ENCODE results near the gene NPIPB6. TPM values are rescaled to one million over a fixed set of nuclear protein-coding genes. Genes with fewer than 3 reads are reported as not detected.

Gene NPIPB6
- total and polyA plus RNA-seq, 7 donors = 0.60 to 4.1 (median 2.1) TPM; not detected in 2

DNA sequence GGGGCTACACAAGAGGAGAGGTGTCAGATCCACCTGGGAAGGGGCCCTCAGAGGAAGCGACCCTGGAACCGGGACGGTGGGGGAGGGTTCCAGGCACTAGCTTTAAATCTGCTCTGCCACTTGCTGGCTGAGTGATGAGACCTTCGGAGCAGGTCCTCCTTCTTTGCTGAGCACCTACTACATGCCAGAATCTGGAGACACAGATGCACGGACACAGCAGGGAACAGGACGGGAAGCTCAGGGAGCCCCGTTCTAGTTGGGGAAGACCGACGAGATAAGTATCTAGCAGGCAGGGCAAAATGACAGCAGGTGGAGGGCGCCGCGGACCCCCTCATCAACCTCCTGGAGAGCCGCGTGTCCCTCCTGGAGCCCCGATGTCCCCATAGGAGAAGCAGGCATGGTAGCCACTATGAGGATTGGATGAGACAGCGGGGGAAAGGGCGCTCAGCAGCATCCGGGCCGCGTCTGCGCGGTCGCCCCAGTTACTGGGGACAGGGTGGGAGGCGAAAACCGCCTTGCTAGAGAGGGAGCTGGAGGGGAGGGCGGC, 43.8 kb downstream of the NPIPB6 start:
- H3K27me3 ChIP-seq = no peaks in the 10 kb centered on the region

DNA sequence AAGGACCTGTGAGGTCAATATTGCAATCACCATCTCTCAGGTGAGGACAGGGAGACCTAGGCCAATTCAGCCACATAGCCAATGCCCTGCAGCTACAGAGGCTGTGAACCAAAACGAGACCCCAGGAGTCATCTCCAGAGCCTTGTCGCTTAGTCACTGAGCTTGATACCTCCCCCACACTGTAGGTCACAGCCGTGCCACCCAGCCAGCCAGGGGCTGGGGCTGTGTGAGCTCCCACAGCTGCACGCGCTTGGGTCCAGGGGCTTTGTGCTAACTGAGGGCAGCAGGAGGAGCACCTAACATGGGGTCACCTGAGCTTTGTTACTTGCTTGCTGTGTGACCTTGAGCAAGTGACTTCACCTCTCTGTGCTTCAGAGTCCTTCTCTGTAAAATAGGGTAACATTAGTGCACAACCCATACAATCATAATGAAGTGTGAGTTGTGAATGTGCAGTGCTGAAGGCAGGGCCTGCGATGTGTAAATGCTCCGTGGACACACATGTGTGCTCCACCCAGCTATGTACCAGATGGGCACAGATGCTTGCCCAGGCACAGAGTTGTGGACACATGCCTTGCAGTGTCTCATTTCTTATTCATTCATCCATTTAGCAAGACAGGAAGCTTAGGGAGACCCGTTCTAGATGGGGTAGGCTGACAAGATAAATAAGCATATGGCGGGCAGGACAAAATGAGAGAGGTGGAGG, 45.1 kb downstream of the NPIPB6 start:
- no peaks in the 10 kb centered on the region for H3K36me3 ChIP-seq
- no peaks in the 10 kb centered on the region for H3K27me3 ChIP-seq
- 86 to 87% methylated on average over 9 of the region's 9 CpGs for WGBS, 2 donors
- peaks cover 0 to 3% (median 0%) of the 10 kb centered on the region in 4 donors for H3K4me1 ChIP-seq
- DNase-seq = no peak
- H3K9me3 ChIP-seq = no peaks in the 10 kb centered on the region
- TF ChIP-seq POLR2A (IDR thresholded peaks at IDR 0.05) (no peak), EP300 (IDR thresholded peaks at IDR 0.05) (no peak), POLR2AphosphoS5 (IDR thresholded peaks at IDR 0.05) (no peak)
- TF ChIP-seq, protein P1, sequence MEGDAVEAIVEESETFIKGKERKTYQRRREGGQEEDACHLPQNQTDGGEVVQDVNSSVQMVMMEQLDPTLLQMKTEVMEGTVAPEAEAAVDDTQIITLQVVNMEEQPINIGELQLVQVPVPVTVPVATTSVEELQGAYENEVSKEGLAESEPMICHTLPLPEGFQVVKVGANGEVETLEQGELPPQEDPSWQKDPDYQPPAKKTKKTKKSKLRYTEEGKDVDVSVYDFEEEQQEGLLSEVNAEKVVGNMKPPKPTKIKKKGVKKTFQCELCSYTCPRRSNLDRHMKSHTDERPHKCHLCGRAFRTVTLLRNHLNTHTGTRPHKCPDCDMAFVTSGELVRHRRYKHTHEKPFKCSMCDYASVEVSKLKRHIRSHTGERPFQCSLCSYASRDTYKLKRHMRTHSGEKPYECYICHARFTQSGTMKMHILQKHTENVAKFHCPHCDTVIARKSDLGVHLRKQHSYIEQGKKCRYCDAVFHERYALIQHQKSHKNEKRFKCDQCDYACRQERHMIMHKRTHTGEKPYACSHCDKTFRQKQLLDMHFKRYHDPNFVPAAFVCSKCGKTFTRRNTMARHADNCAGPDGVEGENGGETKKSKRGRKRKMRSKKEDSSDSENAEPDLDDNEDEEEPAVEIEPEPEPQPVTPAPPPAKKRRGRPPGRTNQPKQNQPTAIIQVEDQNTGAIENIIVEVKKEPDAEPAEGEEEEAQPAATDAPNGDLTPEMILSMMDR (IDR thresholded peaks at IDR 0.05) = no peak
- no peak overlapping the region for H3K27ac ChIP-seq
- intact Hi-C loops (cut with DNase I) = no loop called here
- no peak overlapping the region for H3K4me3 ChIP-seq

More for the DNA sequence above, 43.8 kb downstream of the NPIPB6 start:
- intact Hi-C loops (cut with DNase I) = no loop called here
- no peaks in the 10 kb centered on the region for H3K9me3 ChIP-seq
- WGBS, 2 donors = 96% methylated on average over 26 of the region's 26 CpGs
- DNase-seq = no peak
- no peak overlapping the region for H3K27ac ChIP-seq
- H3K36me3 ChIP-seq = no peaks in the 10 kb centered on the region
- no peak overlapping the region for H3K4me3 ChIP-seq
- TF ChIP-seq POLR2AphosphoS5 (IDR thresholded peaks at IDR 0.05) = no peak
- TF ChIP-seq EP300 (IDR thresholded peaks at IDR 0.05) = no peak
- no peak for TF ChIP-seq POLR2A (IDR thresholded peaks at IDR 0.05)
- TF ChIP-seq, protein P1 (IDR thresholded peaks at IDR 0.05) = no peak
- peaks cover 0 to 3% (median 0%) of the 10 kb centered on the region in 4 donors for H3K4me1 ChIP-seq

DNA sequence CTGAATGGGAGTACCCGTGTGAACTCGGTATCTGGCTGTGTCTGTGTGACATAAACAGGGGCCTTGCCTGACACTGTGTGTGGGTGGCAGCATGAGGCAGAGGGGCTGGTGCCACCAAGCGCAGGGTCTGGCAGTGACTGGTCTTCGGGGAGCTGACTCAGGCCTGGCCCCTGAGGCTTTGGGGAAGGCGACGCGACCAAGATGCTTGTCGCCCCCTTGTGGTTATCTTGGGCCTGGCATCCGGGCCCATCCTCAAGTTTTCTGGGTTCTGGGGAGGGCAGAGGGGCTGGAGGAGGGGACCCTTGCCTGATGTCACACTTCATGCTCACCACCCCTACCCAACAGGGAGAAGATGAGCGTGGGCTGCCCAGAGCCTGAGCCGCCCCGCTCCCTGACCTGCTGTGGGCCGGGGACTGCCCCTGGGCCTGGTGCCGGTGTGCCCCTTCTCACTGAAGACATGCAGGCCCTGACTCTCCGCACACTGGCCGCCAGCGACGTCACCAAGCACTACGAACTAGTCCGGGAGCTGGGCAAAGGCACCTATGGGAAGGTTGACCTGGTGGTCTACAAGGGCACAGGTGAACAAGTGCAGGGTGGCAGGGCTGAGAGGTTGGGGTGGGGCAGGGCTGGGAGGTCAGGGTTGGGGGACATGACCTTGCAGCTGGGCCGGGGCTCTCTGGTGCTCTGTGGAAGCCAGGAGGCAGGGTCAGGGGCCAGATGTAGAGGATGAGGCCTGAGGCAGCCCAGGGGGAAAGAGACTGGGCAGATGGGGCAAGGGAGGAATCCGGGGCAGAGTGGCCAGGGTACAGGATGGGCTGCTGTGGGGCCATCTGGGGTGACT, 46.0 kb downstream of the NPIPB6 start:
- Histone ChIP-seq H3K4me3 (no peak overlapping the region), H3K9me3 (no peaks in the 10 kb centered on the region), H3K36me3 (no peaks in the 10 kb centered on the region), H3K27me3 (no peaks in the 10 kb centered on the region), H3K27ac (no peak overlapping the region), H3K4me1 (peaks cover 0 to 3% (median 0%) of the 10 kb centered on the region in 4 donors)
- 53 to 57% methylated on average over 22 of the region's 22 CpGs for WGBS, 2 donors
- no peak for DNase-seq
- TF ChIP-seq POLR2A (IDR thresholded peaks at IDR 0.05) = no peak
- TF ChIP-seq, protein P1 (IDR thresholded peaks at IDR 0.05) = peak in 3 of 4 experiments; percentile 50 to 88 (median 55)
- intact Hi-C loops (cut with DNase I) = loop anchor here (1.0 kb wide), 1 partner anchor 40 kb away; no protein-coding TSS in a partner anchor

DNA sequence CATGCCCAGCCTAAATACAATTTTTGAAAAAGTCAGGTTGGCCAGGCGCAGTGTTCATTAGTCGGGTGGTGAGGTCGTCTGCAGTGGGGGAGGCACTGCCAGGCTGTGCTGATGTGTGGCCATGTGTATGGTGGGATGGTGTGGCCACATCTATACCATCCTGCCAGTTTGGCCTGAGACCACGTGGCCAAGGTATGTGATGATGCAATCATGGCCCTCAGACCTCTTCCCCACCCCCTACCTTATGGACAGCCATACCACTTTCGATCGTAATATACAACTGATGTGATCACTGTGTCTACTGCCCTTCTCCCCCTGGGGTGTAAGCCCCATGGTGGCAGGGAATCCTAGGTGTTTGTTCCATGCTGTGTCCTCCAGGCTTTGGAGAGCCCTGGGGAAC, 47.3 kb downstream of the NPIPB6 start:
- H3K27me3 ChIP-seq = no peaks in the 10 kb centered on the region
- H3K27ac ChIP-seq = no peak overlapping the region
- no peak for DNase-seq
- no peak overlapping the region for H3K4me3 ChIP-seq
- H3K9me3 ChIP-seq = no peaks in the 10 kb centered on the region
- TF ChIP-seq POLR2A (IDR thresholded peaks at IDR 0.05) (no peak), POLR2AphosphoS5 (IDR thresholded peaks at IDR 0.05) (no peak), EP300 (IDR thresholded peaks at IDR 0.05) (no peak)
- TF ChIP-seq, protein P1 (IDR thresholded peaks at IDR 0.05) = no peak
- peaks cover 0 to 3% (median 0%) of the 10 kb centered on the region in 4 donors for H3K4me1 ChIP-seq
- intact Hi-C loops (cut with DNase I) = no loop called here
- WGBS, 2 donors = 84 to 89% methylated on average over 6 of the region's 6 CpGs
- H3K36me3 ChIP-seq = no peaks in the 10 kb centered on the region
